LNCAP (cell line): ENCODE results near the gene NAA38.

ENCODE experiments used
- CTCF ChIP-seq: fragments of 450-650 bp; IDR thresholded peaks from 2 replicates; pipeline ENCODE4 v1.5.1; 2017; ENCODE audit warnings: mild to moderate bottlenecking

NAA38 gene

GRCh38 chr17:7848739-7849129, 8.6 kb downstream of the NAA38 start:
- no peak for TF ChIP-seq CTCF

GRCh38 chr17:7848131-7848579, 9.2 kb downstream of the NAA38 start:
- TF ChIP-seq CTCF, result no peak

DNA sequence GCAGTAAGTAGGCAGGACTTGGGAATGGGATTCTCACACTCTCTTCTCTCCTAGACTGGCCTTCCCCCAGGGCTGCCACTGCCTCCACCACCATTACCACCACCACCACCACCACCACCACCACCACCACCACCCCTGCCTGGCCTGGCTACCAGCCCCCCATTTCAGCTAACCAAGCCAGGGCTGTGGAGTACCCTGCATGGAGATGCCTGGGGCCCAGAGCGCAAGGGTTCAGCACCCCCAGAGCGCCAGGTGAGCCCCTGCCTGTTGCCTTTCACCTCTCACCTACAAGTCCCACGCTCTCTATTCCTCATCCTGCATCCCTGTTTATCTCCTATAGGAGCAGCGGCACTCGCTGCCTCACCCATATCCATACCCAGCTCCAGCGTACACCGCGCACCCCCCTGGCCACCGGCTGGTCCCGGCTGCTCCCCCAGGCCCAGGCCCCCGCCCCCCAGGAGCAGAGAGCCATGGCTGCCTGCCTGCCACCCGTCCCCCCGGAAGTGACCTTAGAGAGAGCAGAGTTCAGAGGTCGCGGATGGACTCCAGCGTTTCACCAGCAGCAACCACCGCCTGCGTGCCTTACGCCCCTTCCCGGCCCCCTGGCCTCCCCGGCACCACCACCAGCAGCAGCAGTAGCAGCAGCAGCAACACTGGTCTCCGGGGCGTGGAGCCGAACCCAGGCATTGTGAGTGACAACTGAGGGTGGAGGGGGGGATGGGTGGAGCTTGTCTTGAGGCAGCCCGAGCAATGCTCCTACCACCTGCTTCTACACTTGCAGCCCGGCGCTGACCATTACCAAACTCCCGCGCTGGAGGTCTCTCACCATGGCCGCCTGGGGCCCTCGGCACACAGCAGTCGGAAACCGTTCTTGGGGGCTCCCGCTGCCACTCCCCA, 10.3 kb downstream of the NAA38 start:
- no peak for TF ChIP-seq CTCF

GRCh38 chr17:7846063-7846735, 11.2 kb downstream of the NAA38 start:
- TF ChIP-seq CTCF, result no peak

DNA sequence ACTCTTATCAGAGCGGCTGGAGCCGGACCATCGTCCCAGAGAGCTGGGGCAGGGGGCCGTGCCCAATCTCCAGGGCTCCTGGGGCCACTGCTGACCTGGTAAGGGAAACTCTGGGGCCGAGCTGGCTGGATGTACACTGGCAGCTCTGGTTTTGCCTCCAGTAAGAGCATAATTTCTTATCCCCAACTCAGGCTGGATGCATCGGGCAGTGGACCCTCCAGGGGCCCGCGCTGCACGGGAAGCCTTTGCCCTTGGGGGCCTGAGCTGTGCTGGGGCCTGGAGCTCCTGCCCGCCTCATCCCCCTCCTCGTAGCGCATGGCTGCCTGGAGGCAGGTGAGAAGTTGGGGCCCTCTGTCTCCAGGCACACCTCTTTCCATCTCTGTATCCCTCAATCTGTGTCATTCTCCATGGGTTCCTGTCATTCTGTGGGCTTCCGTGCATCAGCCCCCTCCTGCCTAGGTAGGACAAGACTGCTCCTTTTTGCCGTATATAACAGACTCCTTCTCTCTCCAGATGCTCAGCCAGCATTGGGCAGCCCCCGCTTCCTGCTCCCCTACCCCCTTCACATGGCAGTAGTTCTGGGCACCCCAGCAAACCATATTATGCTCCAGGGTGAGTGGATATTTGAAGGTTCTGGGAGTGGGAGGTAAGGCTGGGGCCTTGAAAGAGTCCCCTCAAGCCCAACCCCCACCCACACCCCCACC, 11.8 kb downstream of the NAA38 start:
- no peak for TF ChIP-seq CTCF

- no peak for TF ChIP-seq CTCF
These were observed 12.8 kb downstream of the NAA38 start for GRCh38 chr17:7844292-7845154.
